ENCODE results near the gene IGSF6.
A peak's percentile ranks its signal among the peaks of the same experiment; 100 is the strongest.
"Not testable (repeated sequence)": the region's sequence is repeated elsewhere in the genome, so short reads cannot be mapped to it uniquely, and the experiment has no call there.

IGSF6 gene

GRCh38 chr16:21628121-21628726 lies 24.2 kb downstream of the IGSF6 start:
- DNase-seq = no peak

- peak; percentile 84 for DNase-seq
Observed at GRCh38 chr16:21626659-21627277, 25.6 kb downstream of the IGSF6 start.

GRCh38 chr16:21625026-21625425 lies 27.4 kb downstream of the IGSF6 start:
- no peak for DNase-seq

- no peak for DNase-seq
Observed at GRCh38 chr16:21622545-21622944, 29.9 kb downstream of the IGSF6 start.

GRCh38 chr16:21620592-21620991 lies 31.8 kb downstream of the IGSF6 start:
- peak; percentile 29 for DNase-seq

- DNase-seq = no peak
Observed at GRCh38 chr16:21619765-21620425, 32.5 kb downstream of the IGSF6 start.

GRCh38 chr16:21618281-21618680 lies 34.1 kb downstream of the IGSF6 start:
- DNase-seq = no peak

- peak; percentile 79 for DNase-seq
Observed at GRCh38 chr16:21617607-21618006, 34.8 kb downstream of the IGSF6 start.

- no peak for DNase-seq
Observed at GRCh38 chr16:21614896-21615295, 37.5 kb downstream of the IGSF6 start.

- DNase-seq = no peak
Observed at GRCh38 chr16:21613781-21614180, 38.6 kb downstream of the IGSF6 start.

GRCh38 chr16:21613361-21613760 lies 39.0 kb downstream of the IGSF6 start:
- DNase-seq = no peak

GRCh38 chr16:21611556-21612384 lies 40.6 kb downstream of the IGSF6 start:
- DNase-seq = peak; percentile 66

GRCh38 chr16:21611198-21611555 lies 41.2 kb downstream of the IGSF6 start:
- DNase-seq = peak; percentile 90

GRCh38 chr16:21610766-21611165 lies 41.6 kb downstream of the IGSF6 start:
- no peak for DNase-seq

- peak; percentile 42 for DNase-seq
Observed at GRCh38 chr16:21610006-21610544, 42.3 kb downstream of the IGSF6 start.

- peak; percentile 87 for DNase-seq
Observed at GRCh38 chr16:21608639-21609328, 43.6 kb downstream of the IGSF6 start.

GRCh38 chr16:21605848-21606247 lies 46.6 kb downstream of the IGSF6 start:
- DNase-seq = not testable (repeated sequence)

GRCh38 chr16:21603928-21604327 lies 48.5 kb downstream of the IGSF6 start:
- DNase-seq = peak; percentile 62

GRCh38 chr16:21602785-21603184 lies 49.6 kb downstream of the IGSF6 start:
- DNase-seq = no peak

- peak; percentile 58 for DNase-seq
Observed at GRCh38 chr16:21600031-21600773, 52.2 kb downstream of the IGSF6 start.

- DNase-seq = peak; percentile 98
Observed at GRCh38 chr16:21599122-21600030, 53.0 kb downstream of the IGSF6 start, which contains the start of gene METTL9. Gene METTL9 (plus strand): TSS chr16:21599577. CDS start chr16:21599734, 157 bp downstream.

Measured in suppressor macrophage treated with lipopolysaccharide for 4 hours (primary cell).